ENCODE results near the gene PKN2. TPM values are rescaled to one million over a fixed set of nuclear protein-coding genes. Genes with fewer than 3 reads are reported as not detected.
A peak's percentile ranks its signal among the peaks of the same experiment; 100 is the strongest.

The PKN2 gene
- polyA plus RNA-seq, 2 donors, result 14.0 to 22.4 TPM

- Histone ChIP-seq H3K4me1 (ENCODE audit: control insufficient read depth in 2 of 2, insufficient read depth in 2 of 2, low read length in 1 of 2) (no peaks in the 10 kb centered on the region), H3K9me3 (ENCODE audit: control insufficient read depth in 2 of 2, insufficient read depth in 1 of 2, low read depth in 1 of 2, low read length in 1 of 2) (no peaks in the 10 kb centered on the region), H3K27ac (ENCODE audit: low read depth in 2 of 2, low read length in 1 of 2) (peak overlapping the region; percentile 85 to 87), H3K4me3 (ENCODE audit: low read depth in 1 of 2, low read length in 2 of 2) (no peak overlapping the region), H3K36me3 (ENCODE audit: control insufficient read depth in 2 of 2, insufficient read depth in 2 of 2, low read length in 1 of 2) (peaks cover 0 to 5% of the 10 kb centered on the region in 2 donors), H3K27me3 (ENCODE audit: control insufficient read depth in 1 of 2, insufficient read depth in 2 of 2, low read length in 2 of 2) (no peaks in the 10 kb centered on the region)
- 84 to 87% methylated on average over 3 of the region's 3 CpGs for WGBS, 2 donors
Observed at GRCh38 chr1:88773540-88774150, 89.6 kb downstream of the PKN2 start.

- Histone ChIP-seq H3K27me3 (ENCODE audit: control insufficient read depth in 1 of 2, insufficient read depth in 2 of 2, low read length in 2 of 2) (no peaks in the 10 kb centered on the region), H3K27ac (ENCODE audit: low read depth in 2 of 2, low read length in 1 of 2) (peak overlapping the region; percentile 85 to 87), H3K9me3 (ENCODE audit: control insufficient read depth in 2 of 2, insufficient read depth in 1 of 2, low read depth in 1 of 2, low read length in 1 of 2) (no peaks in the 10 kb centered on the region), H3K4me1 (ENCODE audit: control insufficient read depth in 2 of 2, insufficient read depth in 2 of 2, low read length in 1 of 2) (no peaks in the 10 kb centered on the region), H3K4me3 (ENCODE audit: low read depth in 1 of 2, low read length in 2 of 2) (no peak overlapping the region), H3K36me3 (ENCODE audit: control insufficient read depth in 2 of 2, insufficient read depth in 2 of 2, low read length in 1 of 2) (peaks cover 2 to 3% of the 10 kb centered on the region in 2 donors)
- WGBS, 2 donors, result 55 to 71% methylated on average over 1 of the region's 1 CpG
Observed at GRCh38 chr1:88774151-88774556, 90.1 kb downstream of the PKN2 start.

DNA sequence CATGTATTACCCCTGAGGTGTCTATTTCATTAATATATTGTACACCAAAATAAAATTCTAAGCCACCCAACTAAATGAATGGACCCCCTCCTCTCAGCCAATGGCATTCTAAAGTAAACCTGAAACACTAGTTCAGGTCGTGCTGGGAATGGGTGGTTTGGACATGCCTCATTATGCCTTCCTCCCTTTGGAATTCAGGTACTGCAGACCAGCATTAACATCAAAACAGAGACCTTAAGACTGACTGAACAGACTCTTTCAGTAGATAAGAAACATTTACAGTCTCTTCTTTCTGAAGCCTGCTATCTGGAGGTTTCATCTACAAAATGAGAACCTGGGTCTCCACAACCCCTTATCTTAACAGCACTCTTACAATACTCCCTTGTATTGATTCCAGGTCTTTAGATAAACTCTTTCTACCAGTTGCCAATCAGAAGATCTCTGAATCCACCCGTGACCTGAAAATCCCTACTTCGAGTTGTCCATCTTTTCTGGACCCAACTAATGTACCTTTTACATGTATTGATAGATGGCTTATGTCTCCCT, 93.6 kb downstream of the PKN2 start:
- H3K27me3 ChIP-seq (ENCODE audit: control insufficient read depth in 1 of 2, insufficient read depth in 2 of 2, low read length in 2 of 2), result no peaks in the 10 kb centered on the region
- H3K4me1 ChIP-seq (ENCODE audit: control insufficient read depth in 2 of 2, insufficient read depth in 2 of 2, low read length in 1 of 2), result no peaks in the 10 kb centered on the region
- peaks cover 2 to 3% of the 10 kb centered on the region in 2 donors for H3K36me3 ChIP-seq (ENCODE audit: control insufficient read depth in 2 of 2, insufficient read depth in 2 of 2, low read length in 1 of 2)
- H3K9me3 ChIP-seq (ENCODE audit: control insufficient read depth in 2 of 2, insufficient read depth in 1 of 2, low read depth in 1 of 2, low read length in 1 of 2), result no peaks in the 10 kb centered on the region
- no peak overlapping the region for H3K4me3 ChIP-seq (ENCODE audit: low read depth in 1 of 2, low read length in 2 of 2)
- WGBS, 2 donors, result 89 to 91% methylated on average over 3 of the region's 3 CpGs
- H3K27ac ChIP-seq (ENCODE audit: low read depth in 2 of 2, low read length in 1 of 2), result no peak overlapping the region

GRCh38 chr1:88779880-88780279, 95.8 kb downstream of the PKN2 start:
- Histone ChIP-seq H3K27me3 (ENCODE audit: control insufficient read depth in 1 of 2, insufficient read depth in 2 of 2, low read length in 2 of 2) (no peaks in the 10 kb centered on the region), H3K4me1 (ENCODE audit: control insufficient read depth in 2 of 2, insufficient read depth in 2 of 2, low read length in 1 of 2) (no peaks in the 10 kb centered on the region), H3K27ac (ENCODE audit: low read depth in 2 of 2, low read length in 1 of 2) (no peak overlapping the region), H3K9me3 (ENCODE audit: control insufficient read depth in 2 of 2, insufficient read depth in 1 of 2, low read depth in 1 of 2, low read length in 1 of 2) (no peaks in the 10 kb centered on the region), H3K4me3 (ENCODE audit: low read depth in 1 of 2, low read length in 2 of 2) (no peak overlapping the region), H3K36me3 (ENCODE audit: control insufficient read depth in 2 of 2, insufficient read depth in 2 of 2, low read length in 1 of 2) (peaks cover 2 to 3% of the 10 kb centered on the region in 2 donors)

DNA sequence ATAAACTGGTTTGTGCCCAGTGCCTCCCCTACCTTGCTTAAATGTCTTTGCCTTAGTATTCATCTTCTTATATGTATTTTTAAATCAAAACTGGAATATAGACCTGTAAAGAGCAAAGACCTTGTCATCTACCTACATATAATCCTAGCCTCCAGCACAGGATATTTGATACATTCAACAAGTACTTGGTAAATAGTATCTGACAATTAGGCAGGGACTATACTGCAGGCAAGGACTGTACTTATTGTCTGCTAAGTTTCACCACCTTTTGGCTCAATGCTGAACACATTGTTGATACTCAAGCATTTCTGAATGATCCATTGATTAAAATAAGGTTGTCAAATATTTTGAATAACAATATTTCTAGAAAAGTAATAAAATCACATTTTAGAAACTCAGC, 96.4 kb downstream of the PKN2 start:
- H3K27ac ChIP-seq (ENCODE audit: low read depth in 2 of 2, low read length in 1 of 2), result no peak overlapping the region
- H3K36me3 ChIP-seq (ENCODE audit: control insufficient read depth in 2 of 2, insufficient read depth in 2 of 2, low read length in 1 of 2), result peaks cover 2 to 3% of the 10 kb centered on the region in 2 donors
- H3K4me3 ChIP-seq (ENCODE audit: low read depth in 1 of 2, low read length in 2 of 2), result no peak overlapping the region
- no peaks in the 10 kb centered on the region for H3K27me3 ChIP-seq (ENCODE audit: control insufficient read depth in 1 of 2, insufficient read depth in 2 of 2, low read length in 2 of 2)
- no peaks in the 10 kb centered on the region for H3K4me1 ChIP-seq (ENCODE audit: control insufficient read depth in 2 of 2, insufficient read depth in 2 of 2, low read length in 1 of 2)
- H3K9me3 ChIP-seq (ENCODE audit: control insufficient read depth in 2 of 2, insufficient read depth in 1 of 2, low read depth in 1 of 2, low read length in 1 of 2), result no peaks in the 10 kb centered on the region

- H3K4me3 ChIP-seq (ENCODE audit: low read depth in 1 of 2, low read length in 2 of 2), result no peak overlapping the region
- H3K27me3 ChIP-seq (ENCODE audit: control insufficient read depth in 1 of 2, insufficient read depth in 2 of 2, low read length in 2 of 2), result no peaks in the 10 kb centered on the region
- H3K36me3 ChIP-seq (ENCODE audit: control insufficient read depth in 2 of 2, insufficient read depth in 2 of 2, low read length in 1 of 2), result peaks cover 0 to 3% of the 10 kb centered on the region in 2 donors
- no peak overlapping the region for H3K27ac ChIP-seq (ENCODE audit: low read depth in 2 of 2, low read length in 1 of 2)
- H3K9me3 ChIP-seq (ENCODE audit: control insufficient read depth in 2 of 2, insufficient read depth in 1 of 2, low read depth in 1 of 2, low read length in 1 of 2), result no peaks in the 10 kb centered on the region
- no peaks in the 10 kb centered on the region for H3K4me1 ChIP-seq (ENCODE audit: control insufficient read depth in 2 of 2, insufficient read depth in 2 of 2, low read length in 1 of 2)
- 92 to 93% methylated on average over 2 of the region's 2 CpGs for WGBS, 2 donors
Observed at GRCh38 chr1:88783145-88783544, 99.1 kb downstream of the PKN2 start.

- Histone ChIP-seq H3K4me1 (ENCODE audit: control insufficient read depth in 2 of 2, insufficient read depth in 2 of 2, low read length in 1 of 2) (no peaks in the 10 kb centered on the region), H3K36me3 (ENCODE audit: control insufficient read depth in 2 of 2, insufficient read depth in 2 of 2, low read length in 1 of 2) (no peaks in the 10 kb centered on the region), H3K9me3 (ENCODE audit: control insufficient read depth in 2 of 2, insufficient read depth in 1 of 2, low read depth in 1 of 2, low read length in 1 of 2) (no peaks in the 10 kb centered on the region), H3K4me3 (ENCODE audit: low read depth in 1 of 2, low read length in 2 of 2) (no peak overlapping the region), H3K27me3 (ENCODE audit: control insufficient read depth in 1 of 2, insufficient read depth in 2 of 2, low read length in 2 of 2) (no peaks in the 10 kb centered on the region), H3K27ac (ENCODE audit: low read depth in 2 of 2, low read length in 1 of 2) (no peak overlapping the region)
- WGBS, 2 donors, result 93 to 94% methylated on average over 6 of the region's 6 CpGs
Observed at GRCh38 chr1:88784551-88784950, 100.5 kb downstream of the PKN2 start.

GRCh38 chr1:88787023-88787903, 103.2 kb downstream of the PKN2 start:
- WGBS, 2 donors, result 92 to 94% methylated on average over 3 of the region's 3 CpGs
- H3K27me3 ChIP-seq (ENCODE audit: control insufficient read depth in 1 of 2, insufficient read depth in 2 of 2, low read length in 2 of 2), result no peaks in the 10 kb centered on the region
- H3K4me3 ChIP-seq (ENCODE audit: low read depth in 1 of 2, low read length in 2 of 2), result no peak overlapping the region
- H3K27ac ChIP-seq (ENCODE audit: low read depth in 2 of 2, low read length in 1 of 2), result no peak overlapping the region
- H3K9me3 ChIP-seq (ENCODE audit: control insufficient read depth in 2 of 2, insufficient read depth in 1 of 2, low read depth in 1 of 2, low read length in 1 of 2), result no peaks in the 10 kb centered on the region
- H3K4me1 ChIP-seq (ENCODE audit: control insufficient read depth in 2 of 2, insufficient read depth in 2 of 2, low read length in 1 of 2), result no peaks in the 10 kb centered on the region
- H3K36me3 ChIP-seq (ENCODE audit: control insufficient read depth in 2 of 2, insufficient read depth in 2 of 2, low read length in 1 of 2), result no peaks in the 10 kb centered on the region

DNA sequence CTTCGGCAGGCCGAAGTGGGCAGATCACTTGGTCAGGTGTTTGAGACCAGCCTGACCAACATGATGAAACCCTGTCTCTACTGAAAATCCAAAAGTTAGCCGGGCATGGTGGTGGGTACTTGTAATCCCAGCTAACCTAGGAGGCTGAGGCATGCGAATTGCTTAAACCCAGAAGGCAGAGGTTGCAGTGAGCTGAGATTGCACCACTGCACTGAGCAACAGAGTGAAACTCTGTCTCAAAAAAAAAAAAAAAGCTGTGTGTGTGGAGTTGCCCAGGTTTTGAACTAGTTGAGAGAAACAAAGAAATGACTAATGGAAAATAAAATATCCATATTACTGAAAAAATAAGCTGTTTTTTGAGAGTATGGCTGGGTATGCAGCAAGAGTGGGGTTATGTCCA, 107.1 kb downstream of the PKN2 start:
- H3K27ac ChIP-seq (ENCODE audit: low read depth in 2 of 2, low read length in 1 of 2), result no peak overlapping the region
- no peaks in the 10 kb centered on the region for H3K4me1 ChIP-seq (ENCODE audit: control insufficient read depth in 2 of 2, insufficient read depth in 2 of 2, low read length in 1 of 2)
- no peaks in the 10 kb centered on the region for H3K27me3 ChIP-seq (ENCODE audit: control insufficient read depth in 1 of 2, insufficient read depth in 2 of 2, low read length in 2 of 2)
- no peaks in the 10 kb centered on the region for H3K36me3 ChIP-seq (ENCODE audit: control insufficient read depth in 2 of 2, insufficient read depth in 2 of 2, low read length in 1 of 2)
- no peaks in the 10 kb centered on the region for H3K9me3 ChIP-seq (ENCODE audit: control insufficient read depth in 2 of 2, insufficient read depth in 1 of 2, low read depth in 1 of 2, low read length in 1 of 2)
- whole genome bisulfite sequencing, 2 donors, result 92 to 95% methylated on average over 4 of the region's 4 CpGs
- H3K4me3 ChIP-seq (ENCODE audit: low read depth in 1 of 2, low read length in 2 of 2), result no peak overlapping the region

All from esophagus (tissue), 2 donors.